NCI-H1417 (cell line): ENCODE measurements around the gene RPS6KA5.
"Not testable (repeated sequence)": the region's sequence is repeated elsewhere in the genome, so short reads cannot be mapped to it uniquely, and the experiment has no call there.

Source experiments
- DNase-seq, 3 experiments: peaks; one replicate each; lab custom pipeline; 2025; lab: John Stamatoyannopoulos, UW

RPS6KA5 gene

GRCh38 chr14:91060351-91061055 lies at the start of gene RPS6KA5:
Gene RPS6KA5, minus strand, starts transcription at chr14:91060641. Its CDS starts 207 bp downstream, at chr14:91060434.
- peak; percentile 100 for DNase-seq

GRCh38 chr14:91108941-91109611 lies 48.6 kb upstream of the RPS6KA5 start:
- peak in 1 of 3 experiments; percentile 33 for DNase-seq

GRCh38 chr14:91103116-91103515 lies 42.7 kb upstream of the RPS6KA5 start:
- no peak for DNase-seq

DNA sequence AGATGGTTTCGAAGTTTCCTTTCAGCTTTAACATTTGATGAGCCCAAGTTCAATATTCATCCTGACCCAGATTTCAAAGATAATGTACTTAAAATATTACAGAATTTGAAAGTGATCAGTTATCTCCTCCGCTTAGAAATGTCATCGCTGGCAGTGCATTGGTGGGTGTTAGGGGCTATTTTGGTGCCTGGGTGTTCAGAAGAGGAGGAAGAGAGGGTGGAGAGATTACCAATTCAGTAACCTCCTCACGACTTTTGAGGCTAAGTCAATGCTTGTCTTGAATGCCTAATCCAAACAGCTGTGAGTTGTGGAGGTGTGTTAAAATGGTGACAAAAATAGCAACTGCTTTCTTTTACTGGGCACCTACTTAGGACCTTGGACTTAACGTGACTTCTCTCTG lies 39.7 kb upstream of the RPS6KA5 start:
- DNase-seq = no peak

DNA sequence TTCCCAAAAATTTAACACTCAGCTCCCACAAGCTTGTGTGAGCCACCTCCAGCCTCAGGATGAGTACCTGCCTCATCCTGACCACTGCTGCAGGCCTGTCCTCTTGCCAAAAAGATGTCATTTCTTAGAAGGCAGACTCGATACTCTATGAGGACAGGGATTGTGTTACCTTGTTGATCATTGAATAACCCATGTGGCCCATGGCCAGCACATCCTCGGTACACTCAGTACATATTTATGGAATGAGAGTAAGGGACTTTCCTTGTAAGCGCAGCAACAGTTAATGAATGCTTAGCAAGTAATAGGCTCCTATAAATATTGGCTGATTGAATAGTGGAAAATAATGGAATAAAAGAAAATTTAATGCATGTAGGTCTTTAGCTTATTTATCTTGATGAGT lies 38.1 kb upstream of the RPS6KA5 start:
- no peak for DNase-seq

- not testable (repeated sequence) for DNase-seq
Observed at GRCh38 chr14:91097657-91098056, 37.2 kb upstream of the RPS6KA5 start.

GRCh38 chr14:91095178-91095577 lies 34.7 kb upstream of the RPS6KA5 start:
- DNase-seq = no peak

DNA sequence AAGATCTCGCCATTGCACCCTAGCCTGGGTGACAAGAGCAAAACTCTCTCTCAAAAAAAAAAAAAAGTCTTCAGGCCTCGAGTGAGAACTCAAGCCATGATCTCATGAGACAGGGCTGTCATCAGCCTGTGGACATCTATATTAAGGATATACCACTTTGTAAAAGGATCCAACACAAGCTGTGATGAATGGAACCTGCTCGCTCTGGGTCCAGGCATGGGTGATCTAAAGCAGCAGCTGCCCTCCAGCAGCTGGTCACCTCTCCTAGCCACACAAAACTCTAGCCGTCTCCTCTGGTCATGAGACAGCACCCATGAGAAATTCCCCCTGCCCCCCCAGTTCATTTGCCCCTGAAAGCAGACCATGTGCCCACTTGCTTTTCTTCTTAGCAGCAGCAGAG lies 34.3 kb upstream of the RPS6KA5 start:
- no peak for DNase-seq

DNA sequence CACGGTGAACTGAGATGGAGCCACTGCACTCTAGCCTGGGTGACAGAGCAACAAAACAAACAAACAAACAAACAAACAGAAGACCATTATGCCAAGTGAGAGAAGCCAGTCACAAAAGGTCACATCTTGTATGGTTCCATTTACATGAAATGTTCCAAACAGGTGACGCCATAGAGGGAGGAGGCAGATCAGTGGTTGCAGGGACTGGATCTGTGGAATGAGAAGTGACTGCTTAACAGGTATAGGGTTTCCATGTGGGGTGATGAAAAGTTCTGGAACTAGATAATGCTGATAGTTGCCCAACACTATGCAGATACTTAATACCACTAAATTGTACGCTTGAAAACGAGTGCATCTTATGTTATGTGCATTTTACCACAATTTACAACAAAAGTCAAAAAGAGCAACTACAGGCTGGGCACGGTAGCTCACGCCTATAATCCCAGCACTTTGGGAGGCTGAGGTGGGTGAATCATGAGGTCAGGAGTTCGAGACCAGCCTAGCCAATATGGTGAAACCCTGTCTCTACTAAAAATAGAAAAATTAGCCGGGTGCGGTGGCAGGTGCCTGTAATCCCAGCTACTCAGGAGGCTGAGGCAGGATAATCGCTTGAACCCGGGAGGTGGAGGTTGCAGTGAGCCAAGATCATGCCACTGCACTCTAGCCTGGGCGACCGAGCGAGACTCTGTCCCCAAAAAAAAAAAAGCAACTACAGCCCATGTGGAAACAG lies 33.5 kb upstream of the RPS6KA5 start:
- DNase-seq = not testable (repeated sequence)

DNA sequence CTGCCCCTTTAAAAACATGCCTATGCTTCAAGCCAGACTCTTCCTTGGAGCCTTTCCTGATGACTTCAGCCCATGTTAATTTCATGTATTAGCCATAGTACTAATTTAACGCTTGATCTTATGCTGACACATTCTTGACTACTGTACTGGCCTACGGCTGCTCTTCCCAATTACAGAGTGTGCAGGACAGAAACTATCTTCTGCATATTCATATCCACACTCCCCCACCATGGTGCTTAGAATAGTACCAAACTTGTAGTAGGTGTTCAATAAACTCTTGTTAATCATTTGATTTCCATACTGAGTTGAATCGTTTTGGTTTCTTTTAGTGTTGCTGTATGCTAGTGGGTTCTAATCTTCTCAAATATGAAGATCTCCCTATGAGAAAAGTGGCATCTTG lies 31.6 kb upstream of the RPS6KA5 start:
- no peak for DNase-seq

GRCh38 chr14:91090743-91091142 lies 30.3 kb upstream of the RPS6KA5 start:
- no peak for DNase-seq

GRCh38 chr14:91089958-91090535 lies 29.6 kb upstream of the RPS6KA5 start:
- DNase-seq = no peak

GRCh38 chr14:91088585-91089235 lies 28.3 kb upstream of the RPS6KA5 start:
- DNase-seq = no peak

GRCh38 chr14:91087470-91087869 lies 27.0 kb upstream of the RPS6KA5 start:
- not testable (repeated sequence) for DNase-seq

GRCh38 chr14:91084516-91084915 lies 24.1 kb upstream of the RPS6KA5 start:
- DNase-seq = no peak

DNA sequence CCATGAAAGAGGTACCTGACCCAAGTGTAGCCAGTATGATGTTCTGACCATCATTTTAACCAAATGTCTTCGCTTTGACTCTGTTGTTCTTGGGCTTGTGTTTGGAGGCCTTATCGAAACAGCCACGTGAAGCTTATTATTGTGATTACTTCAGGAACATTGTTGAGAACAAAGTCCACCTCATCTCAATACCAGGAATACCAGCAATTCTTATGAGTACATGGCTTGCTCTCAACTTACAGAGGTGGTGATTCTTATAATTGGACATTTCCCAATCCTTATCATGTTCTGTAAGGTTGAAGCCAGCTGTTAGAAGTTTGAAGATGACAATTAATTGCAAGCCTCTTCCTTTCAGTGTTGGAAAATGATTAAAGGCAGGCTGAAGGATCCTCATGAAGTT lies 21.8 kb upstream of the RPS6KA5 start:
- DNase-seq = no peak

DNA sequence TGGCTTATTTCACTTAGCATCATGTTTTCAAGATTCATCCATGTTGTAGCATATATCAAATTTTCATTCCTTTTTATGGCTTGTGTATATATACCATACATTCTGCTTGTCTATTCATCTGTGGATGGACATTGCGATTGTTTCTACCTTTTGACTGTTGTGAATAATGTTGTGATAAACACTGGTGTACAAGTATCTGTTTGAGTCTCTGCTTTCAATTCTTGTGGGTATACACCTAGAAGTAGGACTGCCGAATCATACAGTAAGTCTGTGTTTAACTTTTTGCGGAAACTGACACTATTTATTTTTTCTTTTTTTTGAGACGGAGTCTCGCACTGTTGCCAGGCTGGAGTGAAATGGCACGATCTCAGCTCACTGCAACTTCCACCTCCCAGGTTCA lies 19.6 kb upstream of the RPS6KA5 start:
- DNase-seq = no peak

DNA sequence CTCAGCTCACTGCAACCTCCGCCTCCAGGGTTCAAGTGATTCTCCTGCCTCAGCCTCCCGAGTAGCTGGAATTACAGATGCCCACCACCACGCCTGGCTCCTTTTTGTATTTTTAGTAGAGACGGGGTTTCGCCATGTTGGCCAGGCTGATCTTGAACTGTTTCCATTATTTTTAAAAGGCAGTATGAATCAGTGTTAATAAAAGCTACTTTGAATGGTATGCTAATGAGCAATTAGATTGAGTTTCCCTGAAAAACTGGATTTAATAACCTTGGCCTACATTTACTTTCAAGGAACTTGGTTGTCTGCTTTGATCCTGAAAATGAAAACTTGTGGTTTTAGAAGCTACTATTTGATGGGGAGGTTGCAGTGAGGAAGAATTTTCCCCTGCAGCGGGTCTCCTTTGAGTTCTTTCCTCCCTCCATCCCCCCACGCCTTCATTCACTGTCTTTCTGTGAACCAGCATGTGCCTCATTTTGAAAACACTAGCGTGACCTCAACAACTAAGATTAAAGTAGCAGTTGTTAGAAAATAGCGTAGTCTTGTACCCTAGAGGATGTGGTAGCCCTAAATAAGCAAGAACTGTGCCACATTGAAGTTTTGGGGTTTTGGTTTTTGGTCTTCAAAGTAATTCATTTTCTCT lies 17.8 kb upstream of the RPS6KA5 start:
- DNase-seq = no peak

- no peak for DNase-seq
Observed at GRCh38 chr14:91075553-91075952, 15.1 kb upstream of the RPS6KA5 start.

DNA sequence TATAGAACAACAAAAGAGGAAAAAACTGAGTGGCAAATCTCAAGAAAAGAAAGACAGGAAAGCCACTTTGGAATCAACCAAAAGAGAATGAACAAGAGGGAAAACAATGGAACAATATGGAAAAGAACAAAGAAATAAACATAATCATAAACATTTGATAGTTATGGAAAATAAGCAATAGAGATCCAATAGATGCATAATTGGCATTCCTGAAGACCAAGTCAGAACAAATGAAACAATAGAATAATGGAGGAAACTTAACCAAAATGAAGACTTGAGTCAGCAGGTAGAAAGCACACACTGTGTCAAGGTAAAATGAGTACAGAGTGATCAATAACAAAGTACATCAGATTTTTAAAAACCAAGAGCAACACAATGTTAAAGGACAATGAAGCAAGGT lies 10.1 kb upstream of the RPS6KA5 start:
- no peak for DNase-seq

- DNase-seq = no peak
Observed at GRCh38 chr14:91068642-91069041, 8.2 kb upstream of the RPS6KA5 start.

DNA sequence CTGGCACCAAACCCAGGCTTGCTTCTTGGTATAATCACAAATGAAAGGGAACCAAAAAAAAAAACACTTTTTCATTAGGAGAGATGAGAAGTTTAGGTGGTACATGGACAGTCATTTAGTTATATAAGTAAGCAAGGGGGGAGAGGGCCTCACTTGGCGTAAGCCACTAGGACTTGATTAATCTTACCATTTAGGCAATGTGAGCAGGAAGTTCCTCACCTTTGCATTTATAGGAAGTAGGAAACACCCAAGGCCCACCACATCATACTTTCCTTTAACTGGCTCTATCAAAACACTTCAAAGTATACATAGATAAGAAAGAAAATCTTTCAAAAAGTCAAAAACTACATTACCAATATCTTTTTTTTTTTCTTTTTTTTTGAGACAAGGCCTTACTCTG lies 6.7 kb upstream of the RPS6KA5 start:
- no peak for DNase-seq
